Ovary (tissue), 3 donors: ENCODE data around the gene AGBL5.

Experiments used
- CTCF ChIP-seq, 3 donors: fragments of 450-650 bp in 2 of 3; fragments of 200-600 bp in 1 of 3; IDR thresholded peaks; one replicate each; pipeline versions ENCODE4 v1.5.1 to v1.8.0; 2016 to 2022; ENCODE audit warnings: antibody characterized with exemption in 3 of 3, mild to moderate bottlenecking in 1 of 3
- POLR2A ChIP-seq: fragments of 450-650 bp; IDR thresholded peaks from one replicate; pipeline ENCODE4 v1.6.1; 2017; ENCODE audit warnings: antibody characterized with exemption, mild to moderate bottlenecking, moderate library complexity
- donor health status: DM: no; HTN: no; CAD: no.

- TF ChIP-seq CTCF (IDR thresholded peaks at IDR 0.05): no peak
- no peak for TF ChIP-seq POLR2A
Observed at GRCh38 chr2:27086724-27087593, 35.5 kb downstream of the AGBL5 start, which contains the start of gene KHK.
